Measurements from ENCODE around the gene CNTROB. TPM values are rescaled to one million over a fixed set of nuclear protein-coding genes. Genes with fewer than 3 reads are reported as not detected.

The CNTROB gene
- total RNA-seq, 2 donors from 2014 or later = 14.0 to 27.0 TPM

DNA sequence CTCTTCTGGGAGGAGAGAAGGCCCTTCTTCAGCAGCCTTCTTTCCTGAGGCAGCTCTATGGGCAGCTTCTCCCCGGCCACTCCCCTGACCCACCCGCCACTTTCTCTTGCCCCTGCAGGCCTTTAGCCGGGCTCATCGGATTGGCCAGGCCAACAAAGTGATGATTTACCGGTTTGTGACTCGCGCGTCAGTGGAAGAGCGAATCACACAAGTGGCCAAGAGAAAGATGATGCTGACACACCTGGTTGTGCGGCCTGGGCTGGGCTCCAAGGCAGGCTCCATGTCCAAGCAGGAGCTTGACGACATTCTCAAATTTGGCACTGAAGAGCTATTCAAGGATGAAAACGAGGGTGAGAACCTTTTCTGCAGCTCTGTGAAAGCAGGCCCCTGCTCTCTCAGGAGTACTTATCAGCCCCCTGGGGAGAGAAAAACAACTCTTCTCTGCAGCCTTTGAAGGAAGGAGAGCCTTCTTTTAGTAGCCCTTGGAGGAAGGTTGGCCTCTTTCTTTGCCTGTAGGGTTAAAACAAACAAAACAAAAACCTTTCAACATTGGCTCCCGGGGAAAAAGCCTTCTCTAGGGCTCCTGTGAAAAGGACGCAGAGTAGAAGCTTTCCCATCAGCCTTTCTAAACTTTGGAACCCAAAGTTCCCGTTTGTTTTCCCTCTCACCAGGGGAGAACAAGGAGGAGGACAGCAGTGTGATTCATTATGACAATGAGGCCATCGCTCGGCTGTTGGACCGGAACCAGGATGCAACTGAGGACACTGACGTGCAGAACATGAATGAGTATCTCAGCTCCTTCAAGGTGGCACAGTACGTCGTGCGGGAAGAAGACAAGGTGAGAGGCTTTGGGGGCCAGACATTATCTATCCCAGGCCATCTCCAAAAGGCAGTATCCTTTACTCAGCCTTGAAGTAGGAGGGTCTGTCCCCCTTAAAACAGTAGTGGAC lies 28.6 kb upstream of the CNTROB start:
- 81 to 83% methylated on average over 22 of the region's 22 CpGs for WGBS, 2 donors
- DNase-seq (no peak), ATAC-seq (no peak)
- H3K4me3 ChIP-seq = no peak overlapping the region
- H3K27me3 ChIP-seq = no peaks in the 10 kb centered on the region
- no peaks in the 10 kb centered on the region for H3K9me3 ChIP-seq
- intact Hi-C loops (cut with DNase I) = no loop called here
- peaks cover 0 to 47% of the 10 kb centered on the region in 2 donors for H3K36me3 ChIP-seq (replicated peaks in 1 of 2; ENCODE audit: insufficient read depth in 1 of 2, low read depth in 2 of 2)
- no peaks in the 10 kb centered on the region for H3K4me1 ChIP-seq
- no peak for TF ChIP-seq POLR2A (IDR thresholded peaks at IDR 0.05)
- TF ChIP-seq, protein P1, sequence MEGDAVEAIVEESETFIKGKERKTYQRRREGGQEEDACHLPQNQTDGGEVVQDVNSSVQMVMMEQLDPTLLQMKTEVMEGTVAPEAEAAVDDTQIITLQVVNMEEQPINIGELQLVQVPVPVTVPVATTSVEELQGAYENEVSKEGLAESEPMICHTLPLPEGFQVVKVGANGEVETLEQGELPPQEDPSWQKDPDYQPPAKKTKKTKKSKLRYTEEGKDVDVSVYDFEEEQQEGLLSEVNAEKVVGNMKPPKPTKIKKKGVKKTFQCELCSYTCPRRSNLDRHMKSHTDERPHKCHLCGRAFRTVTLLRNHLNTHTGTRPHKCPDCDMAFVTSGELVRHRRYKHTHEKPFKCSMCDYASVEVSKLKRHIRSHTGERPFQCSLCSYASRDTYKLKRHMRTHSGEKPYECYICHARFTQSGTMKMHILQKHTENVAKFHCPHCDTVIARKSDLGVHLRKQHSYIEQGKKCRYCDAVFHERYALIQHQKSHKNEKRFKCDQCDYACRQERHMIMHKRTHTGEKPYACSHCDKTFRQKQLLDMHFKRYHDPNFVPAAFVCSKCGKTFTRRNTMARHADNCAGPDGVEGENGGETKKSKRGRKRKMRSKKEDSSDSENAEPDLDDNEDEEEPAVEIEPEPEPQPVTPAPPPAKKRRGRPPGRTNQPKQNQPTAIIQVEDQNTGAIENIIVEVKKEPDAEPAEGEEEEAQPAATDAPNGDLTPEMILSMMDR (IDR thresholded peaks at IDR 0.05) = no peak
- H3K27ac ChIP-seq = no peak overlapping the region

DNA sequence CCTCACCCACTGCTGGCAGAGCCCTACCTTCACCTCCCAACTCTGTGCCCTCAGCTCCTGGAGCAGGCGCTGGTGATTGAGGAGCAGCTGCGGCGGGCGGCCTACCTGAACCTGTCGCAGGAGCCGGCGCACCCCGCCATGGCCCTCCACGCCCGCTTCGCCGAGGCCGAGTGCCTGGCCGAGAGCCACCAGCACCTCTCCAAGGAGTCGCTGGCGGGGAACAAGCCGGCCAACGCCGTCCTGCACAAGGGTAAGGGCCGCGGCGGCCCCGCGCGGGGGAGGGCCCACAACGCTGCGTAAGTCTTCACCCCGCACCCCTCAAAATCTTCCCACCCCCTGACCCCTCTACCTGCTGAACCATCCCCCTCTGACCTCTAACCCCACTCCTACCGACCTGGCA lies 22.9 kb upstream of the CNTROB start:
- Histone ChIP-seq H3K4me1 (no peaks in the 10 kb centered on the region), H3K9me3 (no peaks in the 10 kb centered on the region), H3K27ac (no peak overlapping the region), H3K4me3 (no peak overlapping the region), H3K36me3 (replicated peaks in 1 of 2; ENCODE audit: insufficient read depth in 1 of 2, low read depth in 2 of 2) (peaks cover 0 to 37% of the 10 kb centered on the region in 2 donors), H3K27me3 (no peaks in the 10 kb centered on the region)
- DNase-seq (no peak), ATAC-seq (no peak)
- intact Hi-C loops (cut with DNase I) = no loop called here
- TF ChIP-seq POLR2A (IDR thresholded peaks at IDR 0.05) = no peak
- TF ChIP-seq, protein P1 (IDR thresholded peaks at IDR 0.05) = no peak
- 94 to 98% methylated on average over 28 to 29 of the region's 29 CpGs for WGBS, 2 donors

DNA sequence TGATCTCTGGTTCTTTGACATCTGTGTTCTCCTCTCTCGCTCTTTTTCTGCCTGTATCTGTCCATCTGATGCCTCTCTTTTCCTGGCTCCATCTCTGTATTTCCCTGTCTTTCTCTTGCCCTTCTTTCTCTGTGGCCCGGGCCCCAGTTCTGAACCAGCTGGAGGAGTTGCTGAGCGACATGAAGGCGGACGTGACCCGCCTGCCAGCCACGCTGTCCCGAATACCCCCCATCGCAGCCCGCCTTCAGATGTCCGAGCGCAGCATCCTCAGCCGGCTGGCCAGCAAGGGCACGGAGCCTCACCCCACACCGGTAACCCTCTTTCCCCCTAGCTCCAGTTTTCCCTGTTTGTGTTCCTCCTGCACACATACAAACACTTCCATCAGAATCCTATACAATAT lies 21.7 kb upstream of the CNTROB start:
- peaks cover 10% of the 10 kb centered on the region for H3K4me1 ChIP-seq
- ATAC-seq = no peak
- whole genome bisulfite sequencing, 2 donors = 97 to 98% methylated on average over 15 of the region's 15 CpGs
- no peaks in the 10 kb centered on the region for H3K9me3 ChIP-seq
- H3K36me3 ChIP-seq (replicated peaks in 1 of 2; ENCODE audit: insufficient read depth in 1 of 2, low read depth in 2 of 2) = peaks cover 0 to 32% of the 10 kb centered on the region in 2 donors
- no peak overlapping the region for H3K27ac ChIP-seq
- H3K4me3 ChIP-seq = no peak overlapping the region
- TF ChIP-seq, protein P1 (IDR thresholded peaks at IDR 0.05) = no peak
- TF ChIP-seq POLR2A (IDR thresholded peaks at IDR 0.05) = no peak
- DNase-seq = no peak
- H3K27me3 ChIP-seq = no peaks in the 10 kb centered on the region
- intact Hi-C loops (cut with DNase I) = loop anchor here (5.0 kb wide), 1 partner anchor 77 kb away; no protein-coding TSS in a partner anchor

DNA sequence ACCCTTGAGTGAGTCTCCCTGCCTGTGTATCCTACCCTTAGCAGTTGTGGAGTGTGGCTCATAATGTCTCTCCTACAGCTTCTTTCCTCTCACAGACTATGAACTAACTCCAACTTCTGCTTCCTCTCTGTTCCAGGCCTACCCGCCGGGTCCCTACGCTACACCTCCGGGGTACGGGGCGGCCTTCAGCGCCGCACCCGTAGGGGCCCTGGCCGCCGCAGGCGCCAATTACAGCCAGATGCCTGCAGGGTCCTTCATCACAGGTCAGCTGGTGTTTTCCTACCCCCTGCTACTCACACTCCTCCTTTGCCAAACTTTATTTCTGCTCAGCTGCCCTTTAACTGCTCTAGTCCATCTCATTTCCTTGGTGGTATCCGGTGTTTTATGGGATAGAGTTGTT lies 21.3 kb upstream of the CNTROB start:
- no peak for ATAC-seq
- no peaks in the 10 kb centered on the region for H3K9me3 ChIP-seq
- peaks cover 13% of the 10 kb centered on the region for H3K4me1 ChIP-seq
- no peaks in the 10 kb centered on the region for H3K27me3 ChIP-seq
- intact Hi-C loops (cut with DNase I) = loop anchor here (5.0 kb wide), 1 partner anchor 77 kb away; no protein-coding TSS in a partner anchor
- no peak for TF ChIP-seq POLR2A (IDR thresholded peaks at IDR 0.05)
- TF ChIP-seq, protein P1 (IDR thresholded peaks at IDR 0.05) = no peak
- H3K36me3 ChIP-seq (replicated peaks in 1 of 2; ENCODE audit: insufficient read depth in 1 of 2, low read depth in 2 of 2) = peaks cover 0 to 30% of the 10 kb centered on the region in 2 donors
- WGBS, 2 donors = 94 to 99% methylated on average over 13 of the region's 13 CpGs
- H3K4me3 ChIP-seq = no peak overlapping the region
- no peak for DNase-seq
- no peak overlapping the region for H3K27ac ChIP-seq

Measured in body of pancreas (tissue), 4 donors.